Activated gamma-delta T cell treated with Interleukin-2 at 50 U/mL for 16 hours (primary cell): ENCODE data around the gene OGDH.

ENCODE experiments used
- DNase-seq: peaks from one replicate; pipeline ENCODE4 v3.0.0-alpha.2; 2020

Gene OGDH

GRCh38 chr7:44643206-44643605 lies 36.8 kb downstream of the OGDH start:
- DNase-seq = no peak

DNA sequence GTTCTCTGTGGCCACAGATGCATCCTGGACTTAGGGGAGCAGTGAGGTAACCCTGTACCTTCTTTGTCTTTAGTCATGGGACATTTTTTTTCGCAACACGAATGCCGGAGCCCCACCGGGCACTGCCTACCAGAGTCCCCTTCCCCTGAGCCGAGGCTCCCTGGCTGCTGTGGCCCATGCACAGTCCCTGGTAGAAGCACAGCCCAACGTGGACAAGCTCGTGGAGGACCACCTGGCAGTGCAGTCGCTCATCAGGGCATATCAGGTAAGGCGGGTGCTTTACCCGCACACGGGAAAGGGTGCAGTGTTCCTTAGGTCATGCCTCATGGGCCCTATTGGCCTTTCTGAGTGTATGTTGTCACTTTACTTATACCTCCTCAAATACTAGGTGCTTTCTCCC lies 38.8 kb downstream of the OGDH start:
- DNase-seq = no peak

- DNase-seq = no peak
Measured at GRCh38 chr7:44645696-44646095, 39.3 kb downstream of the OGDH start.

- no peak for DNase-seq
Measured at GRCh38 chr7:44646176-44646920, 39.9 kb downstream of the OGDH start.

- no peak for DNase-seq
Measured at GRCh38 chr7:44646921-44647636, 40.7 kb downstream of the OGDH start.

- DNase-seq = no peak
Measured at GRCh38 chr7:44647981-44648714, 41.7 kb downstream of the OGDH start.

DNA sequence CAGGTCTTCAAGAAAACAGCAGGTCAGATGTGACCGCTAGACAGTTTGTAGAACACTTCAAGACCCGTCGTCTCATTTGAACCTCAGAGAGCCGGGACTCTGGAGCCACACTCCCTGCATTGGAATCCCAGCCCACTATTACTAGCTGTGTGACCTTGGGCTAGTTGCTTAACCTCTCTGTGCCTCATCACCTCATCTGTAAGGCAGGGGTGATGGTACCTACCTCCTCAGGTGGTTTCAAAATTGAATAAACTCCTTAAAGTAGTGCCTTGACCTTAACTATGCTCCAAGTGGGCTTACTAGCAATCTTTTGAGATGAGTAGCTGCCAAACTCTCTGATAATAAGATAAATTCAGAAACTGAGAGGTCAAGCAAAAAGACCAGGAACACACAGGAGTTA lies 43.8 kb downstream of the OGDH start:
- DNase-seq = no peak

GRCh38 chr7:44650772-44651171 lies 44.3 kb downstream of the OGDH start:
- no peak for DNase-seq

DNA sequence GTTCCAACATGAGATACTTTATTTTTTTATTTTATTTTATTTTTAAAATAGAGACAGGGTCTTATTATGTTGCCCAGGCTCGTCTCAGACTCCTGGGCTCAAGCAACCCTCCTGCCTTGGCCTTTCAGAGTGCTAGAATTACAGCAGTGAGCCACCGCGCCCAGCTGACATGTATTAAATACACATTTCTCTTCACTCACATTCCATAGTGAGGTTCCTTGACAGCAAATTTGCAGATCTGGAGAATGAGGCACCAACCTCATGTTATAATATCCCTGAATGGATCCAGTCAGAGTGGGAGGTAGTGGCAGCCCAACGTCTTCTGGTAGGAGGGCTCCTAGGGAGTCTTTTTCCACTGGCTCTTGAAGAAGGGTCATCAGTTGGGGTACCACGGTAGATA lies 46.1 kb downstream of the OGDH start:
- no peak for DNase-seq

- DNase-seq = no peak
Measured at GRCh38 chr7:44654255-44654796, 47.9 kb downstream of the OGDH start.

DNA sequence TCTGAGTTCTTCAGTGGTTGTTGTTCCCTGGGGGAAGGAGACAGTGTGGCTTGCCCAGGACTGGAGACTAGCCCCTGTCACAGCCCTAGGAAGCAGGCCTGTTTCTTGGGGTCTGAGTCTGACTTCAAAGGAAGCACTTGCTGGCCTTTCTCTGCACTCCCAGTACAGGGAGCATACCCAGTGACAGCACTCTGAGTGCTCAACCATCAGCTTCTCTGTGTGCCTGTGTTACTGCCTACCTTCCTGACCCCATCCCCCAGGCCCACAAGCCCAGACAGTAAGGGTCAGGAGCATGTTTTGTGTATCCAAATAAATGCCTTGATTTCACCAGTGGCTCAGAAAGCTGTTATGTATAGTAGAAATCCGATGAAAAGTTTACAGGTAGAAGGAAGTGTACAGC lies 48.9 kb downstream of the OGDH start:
- DNase-seq = no peak

DNA sequence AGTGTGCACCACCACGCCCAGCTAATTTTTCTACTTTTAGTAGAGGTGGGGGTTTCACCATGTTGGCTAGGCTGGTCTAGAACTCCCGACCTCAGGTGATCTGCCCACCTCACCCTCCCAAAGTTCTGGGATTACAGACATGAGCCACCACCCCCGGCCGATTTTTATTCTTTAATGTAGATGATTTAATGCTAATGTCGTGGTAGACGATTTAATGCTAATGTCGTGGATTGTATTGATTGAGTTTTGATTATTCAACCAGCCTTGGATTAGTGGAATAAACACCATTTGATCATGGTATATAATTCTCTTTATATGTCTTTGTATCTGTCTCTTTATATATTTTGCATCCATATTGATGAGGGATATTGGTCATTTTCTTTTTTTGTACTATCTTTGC lies 52.6 kb downstream of the OGDH start:
- no peak for DNase-seq

- no peak for DNase-seq
Measured at GRCh38 chr7:44661233-44661632, 54.8 kb downstream of the OGDH start.

GRCh38 chr7:44664780-44665461 lies 58.5 kb downstream of the OGDH start:
- no peak for DNase-seq

GRCh38 chr7:44665531-44666213 lies 59.2 kb downstream of the OGDH start:
- DNase-seq = no peak

DNA sequence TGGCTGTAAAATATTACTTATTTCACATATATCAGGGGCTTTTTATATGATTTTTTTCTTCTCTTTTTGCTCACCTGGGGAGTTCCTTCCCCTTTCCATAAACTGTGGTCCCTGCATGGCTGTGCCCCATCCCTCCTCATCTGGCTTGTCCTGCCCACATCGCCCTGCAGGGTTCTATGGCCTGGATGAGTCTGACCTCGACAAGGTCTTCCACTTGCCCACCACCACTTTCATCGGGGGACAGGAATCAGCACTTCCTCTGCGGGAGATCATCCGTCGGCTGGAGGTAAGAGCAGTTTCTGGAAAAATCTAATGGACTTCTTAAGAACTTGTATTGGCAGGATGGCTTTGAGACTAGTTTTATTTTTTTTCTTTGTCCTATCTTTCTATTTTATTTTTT lies 60.1 kb downstream of the OGDH start:
- DNase-seq = no peak

DNA sequence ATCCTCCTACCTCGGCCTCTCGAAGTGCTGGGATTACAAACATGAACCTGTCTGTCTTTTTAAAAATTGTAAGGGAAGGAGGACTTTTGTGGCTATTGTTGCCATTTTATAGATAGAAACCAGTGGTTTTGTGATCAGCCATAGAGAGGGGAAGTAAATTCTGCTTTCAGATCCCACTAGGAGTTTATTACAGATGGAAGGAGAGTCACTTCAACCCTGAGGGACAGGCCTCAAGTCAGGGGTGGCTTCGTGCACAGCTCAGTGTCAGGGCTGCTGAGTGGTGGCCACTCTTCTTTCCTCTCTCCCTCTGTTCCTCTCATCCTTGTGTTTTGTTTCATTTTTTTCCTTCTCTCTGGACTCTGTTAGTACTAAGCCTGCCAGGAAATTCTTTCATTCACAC lies 60.8 kb downstream of the OGDH start:
- DNase-seq = no peak

GRCh38 chr7:44671069-44671468 lies 64.6 kb downstream of the OGDH start:
- DNase-seq = no peak

GRCh38 chr7:44673324-44673723 lies 66.9 kb downstream of the OGDH start:
- no peak for DNase-seq

DNA sequence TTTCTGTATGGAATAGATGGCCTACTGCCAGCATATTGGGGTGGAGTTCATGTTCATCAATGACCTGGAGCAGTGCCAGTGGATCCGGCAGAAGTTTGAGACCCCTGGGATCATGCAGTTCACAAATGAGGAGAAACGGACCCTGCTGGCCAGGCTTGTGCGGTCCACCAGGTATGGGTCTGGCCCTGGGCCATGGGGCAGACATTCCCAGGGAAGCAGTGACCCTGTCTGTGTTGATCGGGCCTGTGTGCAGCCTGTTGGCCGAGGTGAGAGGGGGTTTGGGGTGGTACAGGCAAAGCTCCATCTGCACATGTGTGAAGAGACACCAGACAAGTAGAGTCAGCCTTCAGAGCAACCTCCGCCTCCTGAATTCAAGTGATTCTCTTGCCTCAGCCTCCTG lies 67.3 kb downstream of the OGDH start:
- no peak for DNase-seq

GRCh38 chr7:44674381-44674780 lies 68.0 kb downstream of the OGDH start:
- DNase-seq = no peak

- DNase-seq = no peak
Measured at GRCh38 chr7:44676776-44677175, 70.3 kb downstream of the OGDH start.

DNA sequence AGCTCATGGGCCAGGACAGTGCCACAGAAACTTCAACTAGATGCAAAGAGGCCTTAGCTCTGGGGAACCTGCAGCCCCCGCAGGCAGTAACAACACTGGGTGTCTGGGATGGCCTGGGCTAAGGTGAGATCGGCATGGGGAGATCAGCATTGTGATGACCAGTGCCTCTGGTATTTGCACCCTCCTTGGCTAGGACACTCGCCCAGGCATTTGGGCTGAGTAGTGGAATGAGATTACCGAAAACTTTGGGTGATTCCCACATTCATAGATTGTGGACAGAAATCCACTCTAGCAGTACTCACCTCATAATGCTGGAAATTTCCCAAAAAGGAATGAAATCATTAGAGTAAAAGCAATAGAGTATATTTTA lies 71.7 kb downstream of the OGDH start:
- DNase-seq = no peak
